ENCODE measurements around the gene LRFN3. TPM values are rescaled to one million over a fixed set of nuclear protein-coding genes. Genes with fewer than 3 reads are reported as not detected.

LRFN3 gene
- polyA plus RNA-seq, 1 experiment, result 0.69 TPM

GRCh38 chr19:35993923-35994598 lies 57.9 kb downstream of the LRFN3 start:
- peaks cover 7% of the 10 kb centered on the region for H3K27me3 ChIP-seq (ENCODE audit: control insufficient read depth, insufficient read depth, low read length)
- ChIA-PET POLR2A (interaction anchor here (0.6 kb wide), 1 partner anchor 237 kb away, joined by 3 read pairs; the partner anchor contains the start of gene HSPB6), CTCF (no interaction called here)
- H3K4me3 ChIP-seq (ENCODE audit: low read depth, low read length), result peak overlapping the region; percentile 84; the same call in 1 of the 2 replicates
- DNase-seq (ENCODE audit: low read depth, low spot score), result no peak
- H3K9me3 ChIP-seq (ENCODE audit: control insufficient read depth, insufficient read depth, low read length), result peaks cover 7% of the 10 kb centered on the region; the same call in 1 of the 2 replicates
- no peak overlapping the region for H3K27ac ChIP-seq (ENCODE audit: low read depth, low read length)
- no peak for TF ChIP-seq CTCF (IDR thresholded peaks at IDR 0.05; ENCODE audit: low read depth, low read length)

Small RNA genes within 50 kb of the gene (small RNA-seq; reads per million reads assigned to genes)
- gene AF038458.1 (ENCODE audit: insufficient read length, low read depth), result not detected

Other genes starting within 250 kb of the LRFN3 start
- gene ZBTB32, start 231.8 kb upstream of the LRFN3 start, polyA plus RNA-seq (2011; rRNA removed), result not detected in 2 replicates
- 6.1 and 8.7 TPM in 2 replicates for gene KMT2B, start 218.4 kb upstream of the LRFN3 start, polyA plus RNA-seq (2011; rRNA removed)
- 1.3 and 2.0 TPM in 2 replicates for gene IGFLR1, start 193.9 kb upstream of the LRFN3 start, polyA plus RNA-seq (2011; rRNA removed)
- gene U2AF1L4, start 191.0 kb upstream of the LRFN3 start, polyA plus RNA-seq (2011; rRNA removed), result 10.2 and 11.8 TPM in 2 replicates
- gene PSENEN, start 190.7 kb upstream of the LRFN3 start, polyA plus RNA-seq (2011; rRNA removed), result 41.0 and 52.7 TPM in 2 replicates
- gene LIN37, start 187.8 kb upstream of the LRFN3 start, polyA plus RNA-seq (2011; rRNA removed), result 5.5 and 7.6 TPM in 2 replicates
- 31.7 and 46.5 TPM in 2 replicates for gene HSPB6, start 179.3 kb upstream of the LRFN3 start, polyA plus RNA-seq (2011; rRNA removed)
- gene PROSER3, start 178.2 kb upstream of the LRFN3 start, polyA plus RNA-seq (2011; rRNA removed), result 5.2 and 7.1 TPM in 2 replicates
- 0.82 and 1.2 TPM in 2 replicates for gene ARHGAP33, start 160.8 kb upstream of the LRFN3 start, polyA plus RNA-seq (2011; rRNA removed)
- not detected in 2 replicates for gene PRODH2, start 123.5 kb upstream of the LRFN3 start, polyA plus RNA-seq (2011; rRNA removed)
- not detected in 2 replicates for gene NPHS1, start 83.9 kb upstream of the LRFN3 start, polyA plus RNA-seq (2011; rRNA removed)
- not detected in 2 replicates for gene KIRREL2, start 79.5 kb upstream of the LRFN3 start, polyA plus RNA-seq (2011; rRNA removed)
- gene APLP1, start 67.8 kb upstream of the LRFN3 start, polyA plus RNA-seq (2011; rRNA removed), result 6.8 and 10.9 TPM in 2 replicates
- gene NFKBID, start 35.8 kb upstream of the LRFN3 start, polyA plus RNA-seq (2011; rRNA removed), result 1.5 and 2.3 TPM in 2 replicates
- gene HCST, start 33.8 kb upstream of the LRFN3 start, polyA plus RNA-seq (2011; rRNA removed), result 0.31 and 0.42 TPM in 2 replicates
- gene TYROBP, start 28.1 kb upstream of the LRFN3 start, polyA plus RNA-seq (2011; rRNA removed), result not detected in 2 replicates
- gene SDHAF1, start 58.8 kb downstream of the LRFN3 start, polyA plus RNA-seq (2011; rRNA removed), result 7.5 and 8.3 TPM in 2 replicates
- 0.07 and 0.14 TPM in 2 replicates for gene SYNE4, start 72.4 kb downstream of the LRFN3 start, polyA plus RNA-seq (2011; rRNA removed)
- 20.7 and 21.2 TPM in 2 replicates for gene ALKBH6, start 77.8 kb downstream of the LRFN3 start, polyA plus RNA-seq (2011; rRNA removed)
- 18.1 and 29.4 TPM in 2 replicates for gene CLIP3, start 96.5 kb downstream of the LRFN3 start, polyA plus RNA-seq (2011; rRNA removed)
- 3.9 and 5.6 TPM in 2 replicates for gene THAP8, start 117.9 kb downstream of the LRFN3 start, polyA plus RNA-seq (2011; rRNA removed)
- gene WDR62, start 118.5 kb downstream of the LRFN3 start, polyA plus RNA-seq (2011; rRNA removed), result 1.1 and 1.2 TPM in 2 replicates
- not detected in 2 replicates for gene OVOL3, start 174.8 kb downstream of the LRFN3 start, polyA plus RNA-seq (2011; rRNA removed)
- gene POLR2I, start 178.5 kb downstream of the LRFN3 start, polyA plus RNA-seq (2011; rRNA removed), result 37.7 and 62.9 TPM in 2 replicates
- gene TBCB, start 179.1 kb downstream of the LRFN3 start, polyA plus RNA-seq (2011; rRNA removed), result 186 and 204 TPM in 2 replicates
- 895 and 966 TPM in 2 replicates for gene CAPNS1, start 203.7 kb downstream of the LRFN3 start, polyA plus RNA-seq (2011; rRNA removed)
- 6.8 and 15.0 TPM in 2 replicates for gene COX7A1, start 216.1 kb downstream of the LRFN3 start, polyA plus RNA-seq (2011; rRNA removed)

Data from AG04450 (cell line).